GM21447 (cell line): ENCODE data around the gene PRTFDC1.
"Not testable (repeated sequence)": the region's sequence is repeated elsewhere in the genome, so short reads cannot be mapped to it uniquely, and the experiment has no call there.

Source experiments
- ATAC-seq: cut with Tn5 transposase; IDR thresholded peaks from one replicate; pipeline ENCODE4 v1.9.1; 2021; ENCODE audit not compliant: unreplicated experiment

Gene PRTFDC1

GRCh38 chr10:24966962-24967481 lies 14.6 kb upstream of the PRTFDC1 start:
- ATAC-seq, result no peak

- no peak for ATAC-seq
Measured at GRCh38 chr10:24965051-24965450, 12.6 kb upstream of the PRTFDC1 start.

GRCh38 chr10:24963521-24964041 lies 11.2 kb upstream of the PRTFDC1 start:
- ATAC-seq, result no peak

- no peak for ATAC-seq
Measured at GRCh38 chr10:24962995-24963394, 10.6 kb upstream of the PRTFDC1 start.

GRCh38 chr10:24961582-24961981 lies 9.2 kb upstream of the PRTFDC1 start:
- no peak for ATAC-seq

- ATAC-seq, result no peak
Measured at GRCh38 chr10:24959382-24959730, 7.0 kb upstream of the PRTFDC1 start.

- ATAC-seq, result no peak
Measured at GRCh38 chr10:24958721-24959381, 6.4 kb upstream of the PRTFDC1 start.

- no peak for ATAC-seq
Measured at GRCh38 chr10:24958091-24958720, 5.8 kb upstream of the PRTFDC1 start.

GRCh38 chr10:24957624-24958051 lies 5.2 kb upstream of the PRTFDC1 start:
- ATAC-seq, result not testable (repeated sequence)

- ATAC-seq, result no peak
Measured at GRCh38 chr10:24953675-24954074, 1.3 kb upstream of the PRTFDC1 start.

GRCh38 chr10:24952707-24953645 lies 570 bp upstream of the PRTFDC1 start:
- ATAC-seq, result peak; percentile 62

GRCh38 chr10:24951201-24952142 lies 934 bp downstream of the PRTFDC1 start:
- no peak for ATAC-seq

GRCh38 chr10:24950439-24950838 lies 2.0 kb downstream of the PRTFDC1 start:
- no peak for ATAC-seq

- ATAC-seq, result no peak
Measured at GRCh38 chr10:24949616-24950015, 2.8 kb downstream of the PRTFDC1 start.

GRCh38 chr10:24947304-24948097 lies 4.9 kb downstream of the PRTFDC1 start:
- no peak for ATAC-seq

GRCh38 chr10:24944512-24945255 lies 7.7 kb downstream of the PRTFDC1 start:
- ATAC-seq, result no peak

- ATAC-seq, result no peak
Measured at GRCh38 chr10:24938525-24938924, 13.9 kb downstream of the PRTFDC1 start.

- no peak for ATAC-seq
Measured at GRCh38 chr10:24938076-24938475, 14.3 kb downstream of the PRTFDC1 start.
